GM12892 (cell line): ENCODE data around the gene DLG5.

Source experiments
- POLR2AphosphoS5 ChIP-seq: IDR thresholded peaks from 2 replicates; pipeline ENCODE4 v1.6.1; 2011; ENCODE audit warnings: low read depth, low read length, control low read depth
- TAF1 ChIP-seq: IDR thresholded peaks from 2 replicates; pipeline ENCODE4 v1.6.1; 2011; ENCODE audit warnings: low read depth, mild to moderate bottlenecking, control low read depth, low read length, borderline replicate concordance

DNA sequence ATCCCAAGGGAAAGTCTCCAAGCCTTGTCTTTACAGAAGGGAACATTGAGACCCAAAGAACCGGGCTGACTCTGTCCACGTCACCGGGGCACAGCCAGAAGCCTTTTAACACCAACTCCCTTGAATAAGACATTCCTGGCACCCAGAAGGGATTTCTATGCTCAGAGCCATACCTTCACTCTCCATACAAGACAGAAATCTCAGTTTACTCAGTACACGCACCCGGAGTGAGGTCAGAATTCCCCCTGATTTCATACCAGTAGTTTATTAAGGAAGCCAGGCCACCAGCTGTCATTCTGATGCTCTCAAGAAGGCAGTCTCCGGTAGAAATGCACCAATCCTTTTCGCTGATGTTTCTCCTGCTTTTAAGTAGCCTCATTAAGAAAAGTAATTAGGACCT is 154.7 kb downstream of the DLG5 start:
- TF ChIP-seq TAF1, result no peak
- no peak for TF ChIP-seq POLR2AphosphoS5
